HCT116 (cell line): Measurements from ENCODE around the gene AKAP1. TPM values are rescaled to one million over a fixed set of nuclear protein-coding genes. Genes with fewer than 3 reads are reported as not detected.

Source experiments
- ATAC-seq: fragments of 200-7000 bp; cut with Tn5 transposase; 2 replicates; pipeline ENCODE4 v1.9.1; 2020; ENCODE audit warnings: mild to moderate bottlenecking, moderate library complexity
- BruUV-seq: library from RNA; stranded (reverse); fragments of 400-500 nt; replicated peaks from 2 replicates; lab custom pipeline; 2021; lab: Mats Ljungman, UMichigan
- CTCF ChIA-PET: fragments of 300-600 bp; sonication (Branson Sonifier 250); formaldehyde crosslinking; loops from one replicate; lab custom pipeline; 2021; ENCODE audit warnings: antibody characterized with exemption; lab: Charles Lee
- POLR2A ChIA-PET: fragments of 300-600, 350-600 bp; sonication (Branson Sonifier 250); formaldehyde crosslinking; loops from one replicate; lab custom pipeline; 2021; ENCODE audit warnings: antibody characterized with exemption; lab: Charles Lee
- RAD21 ChIA-PET, 2 experiments: fragments of 300-600 bp; sonication (Branson Sonifier 250); formaldehyde crosslinking; loops; one replicate each; lab custom pipeline; 2023; ENCODE audit warnings: low total read pairs in 2 of 2; ENCODE audit not compliant: uncharacterized antibody in 2 of 2, unreplicated experiment in 2 of 2, low non-redundant PET in 1 of 2; lab: Charles Lee
- DNase-seq: peaks from one replicate; pipeline ENCODE4 v3.0.0-alpha.2; 2010; ENCODE audit warnings: low read depth, low spot score
- H2AFZ ChIP-seq: fragments of 200-600 bp; shearing (Covaris generic), sonication (generic); 2 replicates; pipeline ENCODE4 v1.6.1; 2017; ENCODE audit warnings: low read depth, mixed run types, mixed read lengths, antibody characterized with exemption, low read length; ENCODE audit not compliant: poor library complexity, severe bottlenecking
- H3K27ac ChIP-seq: 2 replicates; pipeline ENCODE4 v1.5.1; 2012; ENCODE audit warnings: low read depth, low read length
- H3K27me3 ChIP-seq: fragments of 200-600 bp; sonication (generic); 2 replicates; pipeline ENCODE4 v1.6.1; 2016; ENCODE audit warnings: mixed run types, low read length, mixed read lengths; ENCODE audit not compliant: insufficient read depth
- H3K36me3 ChIP-seq, 2 experiments: fragments of 200-500 bp in 1 of 2; fragments of 200-600 bp in 1 of 2; sonication (Bioruptor generic) in 1 of 2; sonication (generic) in 1 of 2; 2 replicates each; pipeline versions ENCODE4 v1.5.1 to v1.6.1; 2014 to 2016; ENCODE audit warnings: low read length in 2 of 2, inconsistent platforms in 1 of 2, mixed read lengths in 1 of 2, mixed run types in 1 of 2; ENCODE audit not compliant: insufficient read depth in 2 of 2, control insufficient read depth in 1 of 2
- H3K4me1 ChIP-seq, 2 experiments: fragments of 200-600 bp in 1 of 2; sonication (generic) in 1 of 2; 2 replicates each; pipeline versions ENCODE4 v1.5.1 to v1.6.1; 2012 to 2017; ENCODE audit warnings: low read length in 2 of 2, inconsistent platforms in 1 of 2, mild to moderate bottlenecking in 1 of 2, mixed read lengths in 1 of 2, mixed run types in 1 of 2, moderate library complexity in 1 of 2; ENCODE audit not compliant: insufficient read depth in 2 of 2, control insufficient read depth in 1 of 2
- H3K4me2 ChIP-seq: fragments of 200-600 bp; sonication (generic); 2 replicates; pipeline ENCODE4 v1.6.1; 2017; ENCODE audit warnings: mixed run types, low read length, mixed read lengths
- H3K4me3 ChIP-seq, 2 experiments: fragments of 200-600 bp in 1 of 2; sonication (generic) in 1 of 2; replicated peaks in 1 of 2; 2 replicates each; pipeline ENCODE4 v1.5.1; 2011 to 2016; ENCODE audit warnings: low read length in 2 of 2, control low read depth in 1 of 2, low read depth in 1 of 2, mild to moderate bottlenecking in 1 of 2, mixed read lengths in 1 of 2, mixed run types in 1 of 2
- H3K79me2 ChIP-seq: fragments of 200-600 bp; sonication (generic); 2 replicates; pipeline ENCODE4 v1.6.1; 2017; ENCODE audit warnings: mild to moderate bottlenecking, mixed run types, low read length, moderate library complexity, mixed read lengths; ENCODE audit not compliant: insufficient read depth
- H3K9ac ChIP-seq: fragments of 200-600 bp; sonication (generic); 2 replicates; pipeline ENCODE4 v1.6.1; 2016; ENCODE audit warnings: low read length, mixed read lengths
- H3K9me2 ChIP-seq: fragments of 200-600 bp; sonication (generic), shearing (Covaris generic); 2 replicates; pipeline ENCODE4 v1.6.1; 2017; ENCODE audit warnings: mixed run types, mild to moderate bottlenecking, moderate library complexity; ENCODE audit not compliant: insufficient read depth
- H3K9me3 ChIP-seq, 2 experiments: fragments of 200-500 bp in 1 of 2; fragments of 200-600 bp in 1 of 2; sonication (Bioruptor generic) in 1 of 2; sonication (generic) in 1 of 2; 2 replicates each; pipeline ENCODE4 v1.6.1; 2014 to 2017; ENCODE audit warnings: low read length in 2 of 2, mixed read lengths in 2 of 2, inconsistent platforms in 1 of 2, low read depth in 1 of 2, mild to moderate bottlenecking in 1 of 2, mixed run types in 1 of 2, moderate library complexity in 1 of 2; ENCODE audit not compliant: control insufficient read depth in 1 of 2, insufficient read depth in 1 of 2
- H4K20me1 ChIP-seq: fragments of 200-600 bp; sonication (generic), shearing (Covaris generic); 2 replicates; pipeline ENCODE4 v1.6.1; 2017; ENCODE audit warnings: mixed run types, mild to moderate bottlenecking, moderate library complexity; ENCODE audit not compliant: insufficient read depth
- CBX3 ChIP-seq: IDR thresholded peaks from 2 replicates; pipeline ENCODE4 v1.6.1; 2012; ENCODE audit warnings: low read depth
- CEBPB ChIP-seq: IDR thresholded peaks from 2 replicates; pipeline ENCODE4 v1.6.1; 2012; ENCODE audit warnings: low read depth
- EGR1 ChIP-seq: IDR thresholded peaks from 2 replicates; pipeline ENCODE4 v1.6.1; 2012; ENCODE audit warnings: low read depth
- ELF1 ChIP-seq: IDR thresholded peaks from 2 replicates; pipeline ENCODE4 v1.6.1; 2012; ENCODE audit warnings: low read depth, borderline replicate concordance
- EZH2 ChIP-seq: fragments of 200-600 bp; sonication (generic); IDR thresholded peaks from 2 replicates; pipeline ENCODE4 v1.6.1; 2017; ENCODE audit warnings: antibody characterized with exemption, mixed run types
- EZH2phosphoT487 ChIP-seq: fragments of 200-600 bp; IDR thresholded peaks from 2 replicates; pipeline ENCODE4 v1.6.1; 2018; ENCODE audit warnings: antibody characterized with exemption, borderline replicate concordance
- POLR2A ChIP-seq: IDR thresholded peaks from 2 replicates; pipeline ENCODE4 v1.7.0; 2011; ENCODE audit warnings: borderline replicate concordance; ENCODE audit not compliant: insufficient read depth, insufficient read length; ENCODE audit errors: extremely low read depth
- POLR2AphosphoS5 ChIP-seq: IDR thresholded peaks from 2 replicates; pipeline ENCODE4 v1.6.1; 2011; ENCODE audit warnings: mild to moderate bottlenecking, low read depth, low read length, moderate library complexity
- RAD21 ChIP-seq: IDR thresholded peaks from 2 replicates; pipeline ENCODE4 v1.6.1; 2012; ENCODE audit warnings: low read depth, mild to moderate bottlenecking
- SIN3A ChIP-seq: IDR thresholded peaks from 2 replicates; pipeline ENCODE4 v1.6.1; 2012; ENCODE audit warnings: low read depth
- SP1 ChIP-seq: IDR thresholded peaks from 2 replicates; pipeline ENCODE4 v1.6.1; 2012; ENCODE audit warnings: low read depth
- SRF ChIP-seq: IDR thresholded peaks from 2 replicates; pipeline ENCODE4 v1.6.1; 2012; ENCODE audit warnings: low read depth
- TCF7L2 ChIP-seq: IDR thresholded peaks from 2 replicates; pipeline ENCODE4 v1.7.0; 2011; ENCODE audit warnings: borderline replicate concordance, inconsistent platforms; ENCODE audit not compliant: insufficient read depth, insufficient read length; ENCODE audit errors: extremely low read depth
- YY1 ChIP-seq: IDR thresholded peaks from 2 replicates; pipeline ENCODE4 v1.6.1; 2011; ENCODE audit warnings: low read length, low read depth, moderate library complexity, mild to moderate bottlenecking; ENCODE audit not compliant: insufficient replicate concordance; ENCODE audit errors: extremely low read depth
- intact Hi-C: fragments of 100-400 bp; cut with micrococcal nuclease; formaldehyde crosslinking; loops from 2 replicates; pipeline ENCODE4 v1.10.0; 2022
- total RNA-seq: library from RNA; stranded (reverse); gene quantifications from one replicate; pipeline ENCODE4 v1.2.1, GENCODE V29; 2021; ENCODE audit not compliant: unreplicated experiment
- TF ChIP-seq, protein P1 (sequence below): IDR thresholded peaks from 2 replicates; pipeline ENCODE4 v1.6.1; 2012
- TF ChIP-seq, protein P2 (sequence below): IDR thresholded peaks from 2 replicates; pipeline ENCODE4 v1.6.1; 2011; ENCODE audit warnings: mild to moderate bottlenecking, low read length, moderate library complexity; ENCODE audit not compliant: insufficient replicate concordance; ENCODE audit errors: extremely low read depth
- TF ChIP-seq, protein P3 (sequence below), 3 experiments: fragments of 200-600 bp in 1 of 3; sonication (generic) in 1 of 3; IDR thresholded peaks in 2 of 3; conservative IDR thresholded peaks in 1 of 3; 2 replicates each; pipeline ENCODE4 v1.5.1; 2012 to 2017; ENCODE audit warnings: low read depth in 2 of 3, low read length in 2 of 3, antibody characterized with exemption in 1 of 3, borderline replicate concordance in 1 of 3, control low read depth in 1 of 3, mild to moderate bottlenecking in 1 of 3, mixed read lengths in 1 of 3, mixed run types in 1 of 3, moderate library complexity in 1 of 3; ENCODE audit not compliant: insufficient read depth in 1 of 3

The AKAP1 gene
- total RNA-seq, 1 experiment from 2014 or later: 51.6 TPM

DNA sequence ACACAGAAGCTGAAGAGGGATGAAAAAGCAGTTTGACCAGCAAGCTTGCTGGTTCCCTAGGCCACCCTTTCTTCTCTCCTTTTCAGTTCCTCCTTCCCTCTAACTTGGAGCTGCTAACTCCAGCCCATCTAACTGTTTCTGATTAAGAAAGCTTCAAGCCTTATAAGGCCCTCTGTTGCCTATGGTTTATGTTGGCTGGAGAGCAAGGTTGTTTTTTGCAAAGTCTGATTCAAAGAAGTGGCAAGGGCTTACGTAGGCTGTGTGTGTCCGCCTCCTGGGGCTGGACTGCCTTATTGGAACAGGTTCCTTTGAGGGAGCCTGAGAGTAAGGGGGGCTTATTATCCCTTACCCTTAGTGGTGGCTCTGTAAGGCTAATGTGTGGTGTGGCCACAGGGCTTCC, 7.1 kb downstream of the AKAP1 start:
- no peak overlapping the region for H3K27ac ChIP-seq
- no peak overlapping the region for H3K4me3 ChIP-seq
- TF ChIP-seq, protein P1, sequence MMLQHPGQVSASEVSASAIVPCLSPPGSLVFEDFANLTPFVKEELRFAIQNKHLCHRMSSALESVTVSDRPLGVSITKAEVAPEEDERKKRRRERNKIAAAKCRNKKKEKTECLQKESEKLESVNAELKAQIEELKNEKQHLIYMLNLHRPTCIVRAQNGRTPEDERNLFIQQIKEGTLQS: no peak
- no peak for TF ChIP-seq EZH2
- TF ChIP-seq, protein P2, sequence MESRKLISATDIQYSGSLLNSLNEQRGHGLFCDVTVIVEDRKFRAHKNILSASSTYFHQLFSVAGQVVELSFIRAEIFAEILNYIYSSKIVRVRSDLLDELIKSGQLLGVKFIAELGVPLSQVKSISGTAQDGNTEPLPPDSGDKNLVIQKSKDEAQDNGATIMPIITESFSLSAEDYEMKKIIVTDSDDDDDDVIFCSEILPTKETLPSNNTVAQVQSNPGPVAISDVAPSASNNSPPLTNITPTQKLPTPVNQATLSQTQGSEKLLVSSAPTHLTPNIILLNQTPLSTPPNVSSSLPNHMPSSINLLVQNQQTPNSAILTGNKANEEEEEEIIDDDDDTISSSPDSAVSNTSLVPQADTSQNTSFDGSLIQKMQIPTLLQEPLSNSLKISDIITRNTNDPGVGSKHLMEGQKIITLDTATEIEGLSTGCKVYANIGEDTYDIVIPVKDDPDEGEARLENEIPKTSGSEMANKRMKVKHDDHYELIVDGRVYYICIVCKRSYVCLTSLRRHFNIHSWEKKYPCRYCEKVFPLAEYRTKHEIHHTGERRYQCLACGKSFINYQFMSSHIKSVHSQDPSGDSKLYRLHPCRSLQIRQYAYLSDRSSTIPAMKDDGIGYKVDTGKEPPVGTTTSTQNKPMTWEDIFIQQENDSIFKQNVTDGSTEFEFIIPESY: no peak
- TF ChIP-seq TCF7L2: no peak
- no peak for TF ChIP-seq RAD21
- TF ChIP-seq SIN3A: no peak
- TF ChIP-seq EGR1: no peak
- no peak for TF ChIP-seq EZH2phosphoT487
- TF ChIP-seq, protein P3, sequence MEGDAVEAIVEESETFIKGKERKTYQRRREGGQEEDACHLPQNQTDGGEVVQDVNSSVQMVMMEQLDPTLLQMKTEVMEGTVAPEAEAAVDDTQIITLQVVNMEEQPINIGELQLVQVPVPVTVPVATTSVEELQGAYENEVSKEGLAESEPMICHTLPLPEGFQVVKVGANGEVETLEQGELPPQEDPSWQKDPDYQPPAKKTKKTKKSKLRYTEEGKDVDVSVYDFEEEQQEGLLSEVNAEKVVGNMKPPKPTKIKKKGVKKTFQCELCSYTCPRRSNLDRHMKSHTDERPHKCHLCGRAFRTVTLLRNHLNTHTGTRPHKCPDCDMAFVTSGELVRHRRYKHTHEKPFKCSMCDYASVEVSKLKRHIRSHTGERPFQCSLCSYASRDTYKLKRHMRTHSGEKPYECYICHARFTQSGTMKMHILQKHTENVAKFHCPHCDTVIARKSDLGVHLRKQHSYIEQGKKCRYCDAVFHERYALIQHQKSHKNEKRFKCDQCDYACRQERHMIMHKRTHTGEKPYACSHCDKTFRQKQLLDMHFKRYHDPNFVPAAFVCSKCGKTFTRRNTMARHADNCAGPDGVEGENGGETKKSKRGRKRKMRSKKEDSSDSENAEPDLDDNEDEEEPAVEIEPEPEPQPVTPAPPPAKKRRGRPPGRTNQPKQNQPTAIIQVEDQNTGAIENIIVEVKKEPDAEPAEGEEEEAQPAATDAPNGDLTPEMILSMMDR (IDR thresholded peaks at IDR 0.05 in 2 of 3, conservative IDR thresholded peaks at IDR 0.05 in 1 of 3; ENCODE audit: borderline replicate concordance in 1 of 3, insufficient read depth in 1 of 3, low read depth in 2 of 3, low read length in 2 of 3): no peak
- no peak for TF ChIP-seq SRF
- no peak for TF ChIP-seq POLR2A
- no peak for TF ChIP-seq POLR2AphosphoS5
- no peak for TF ChIP-seq CEBPB
- no peak for TF ChIP-seq CBX3
- TF ChIP-seq ELF1: no peak
- TF ChIP-seq SP1: no peak
- TF ChIP-seq YY1: no peak
- intact Hi-C loops: no loop called here
- no peak overlapping the region for H3K4me2 ChIP-seq
- H3K36me3 ChIP-seq: no peaks in the 10 kb centered on the region; a peak in 1 of 4 replicates
- RAD21 ChIA-PET: no interaction called here
- no peaks in the 10 kb centered on the region for H3K27me3 ChIP-seq
- no TSS peak for BruUV-seq
- H3K9me3 ChIP-seq: no peaks in the 10 kb centered on the region
- POLR2A ChIA-PET: no interaction called here
- peaks cover 14% of the 10 kb centered on the region; the same call in 1 of the 2 replicates for H4K20me1 ChIP-seq
- DNase-seq (no peak), ATAC-seq (no peak)
- H3K9me2 ChIP-seq: no peaks in the 10 kb centered on the region
- CTCF ChIA-PET: interaction anchor here (2.7 kb wide), 1 partner anchor 14 kb away, joined by 15 read pairs; no protein-coding TSS in a partner anchor
- peaks cover 9 to 16% of the 10 kb centered on the region in 2 experiments; a peak in 3 of 4 replicates for H3K4me1 ChIP-seq
- peaks cover 100% of the 10 kb centered on the region for H3K79me2 ChIP-seq
- no peak overlapping the region for H3K9ac ChIP-seq
- H2AFZ ChIP-seq: no peak overlapping the region
